ENCODE measurements around the gene FAM25G. TPM values are rescaled to one million over a fixed set of nuclear protein-coding genes. Genes with fewer than 3 reads are reported as not detected.

FAM25G gene
- total RNA-seq, 1 donor from 2014 or later: not detected

DNA sequence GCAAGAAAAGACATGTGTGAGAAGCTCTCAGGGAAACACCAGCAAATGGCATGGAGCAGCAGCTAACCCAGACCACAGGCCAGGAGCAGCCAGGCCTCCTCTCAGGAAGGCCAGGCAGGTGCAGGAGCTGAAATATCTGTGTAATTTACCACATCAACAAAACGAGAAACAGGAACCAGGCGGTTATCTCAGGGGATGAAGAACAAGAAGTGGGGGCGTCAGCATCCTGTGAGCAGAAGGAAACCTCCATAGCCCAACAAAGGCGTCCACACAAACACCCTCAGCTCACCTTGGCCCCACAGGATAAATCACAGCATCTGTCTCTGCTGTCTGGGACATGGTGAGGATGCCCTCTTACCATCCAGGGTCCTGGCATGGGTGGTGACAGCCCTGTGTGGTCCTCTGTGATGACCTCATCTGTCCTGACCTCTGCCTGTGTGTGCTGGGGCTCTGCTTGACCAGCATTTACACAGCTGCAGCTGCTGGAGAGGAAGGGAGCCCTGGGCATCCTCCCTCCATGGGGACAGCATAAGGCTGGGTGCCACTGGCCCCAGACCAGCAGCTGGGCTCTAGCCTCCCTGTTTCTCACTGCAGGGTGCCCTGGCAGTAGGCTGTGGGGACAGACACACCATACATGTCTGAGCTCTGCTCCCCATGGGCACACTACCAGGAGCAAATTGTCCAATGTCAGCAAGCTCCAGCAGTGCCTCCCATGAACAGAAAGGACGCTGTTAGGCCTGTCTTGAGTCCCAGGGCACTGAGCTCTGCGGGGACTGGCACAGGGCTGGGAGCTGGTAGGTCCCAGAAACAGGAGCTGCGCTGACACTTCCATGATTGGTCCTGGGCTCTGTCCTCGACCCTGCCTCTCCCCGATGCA lies 42.2 kb downstream of the FAM25G start:
- no peak for DNase-seq (ENCODE audit: low spot score)

DNA sequence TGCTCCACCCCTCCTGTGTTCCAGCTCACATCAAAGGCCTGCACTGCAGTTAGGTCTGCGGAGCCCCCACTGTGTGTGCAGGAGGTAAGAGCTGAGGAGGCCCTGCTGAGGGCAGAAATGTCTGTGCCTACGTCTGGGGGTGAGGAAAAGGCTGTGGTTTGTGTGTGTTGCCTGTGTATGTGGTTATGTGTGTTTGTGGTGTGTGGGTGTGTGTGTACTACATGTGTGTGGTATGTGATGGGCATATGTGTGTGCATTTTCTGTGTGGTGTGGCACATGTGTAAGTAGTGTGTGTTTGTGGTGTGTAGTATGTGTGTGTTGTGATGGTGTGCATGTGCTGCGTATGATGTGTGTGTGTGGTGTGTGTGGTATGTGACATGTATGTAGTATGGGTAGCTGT lies 43.8 kb downstream of the FAM25G start:
- no peak for DNase-seq (ENCODE audit: low spot score)

DNA sequence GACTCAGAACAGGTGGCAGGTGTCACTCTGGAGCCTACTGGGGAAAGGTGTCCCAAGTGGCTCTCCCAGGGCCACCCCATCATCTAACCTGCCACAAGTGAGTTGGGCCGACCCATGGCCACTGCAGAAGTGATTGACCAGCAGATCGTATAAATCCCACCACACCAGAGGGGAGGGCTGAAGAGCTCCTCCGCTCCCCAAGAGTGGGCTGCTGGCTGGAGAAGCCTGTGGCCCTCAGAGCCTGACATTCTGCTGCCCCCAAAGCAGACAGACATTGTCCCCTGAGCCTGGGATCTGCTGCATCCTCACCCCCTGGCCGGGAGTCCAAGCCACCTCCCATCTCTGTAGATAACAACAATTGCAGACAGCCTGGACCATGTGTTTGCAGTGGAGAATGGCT lies 44.3 kb downstream of the FAM25G start:
- no peak for DNase-seq (ENCODE audit: low spot score)

DNA sequence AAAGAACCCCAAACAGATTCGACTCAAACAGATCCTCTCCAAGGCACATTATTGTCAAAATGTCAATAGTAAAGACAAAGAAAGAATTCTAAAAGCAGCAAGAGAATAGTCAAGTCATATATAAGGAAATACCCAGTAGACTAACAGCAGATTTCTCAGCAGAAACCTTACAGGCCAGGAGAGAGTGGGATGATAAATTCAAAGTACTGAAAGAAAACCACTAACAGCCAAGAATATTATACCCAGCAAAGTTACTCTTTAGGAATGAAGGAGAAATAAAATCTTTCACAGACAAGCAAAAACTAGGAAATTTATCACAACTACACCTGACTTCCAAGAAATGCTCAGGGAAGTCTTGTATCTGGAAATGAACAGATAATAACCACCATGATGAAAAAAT lies 45.8 kb downstream of the FAM25G start:
- DNase-seq (ENCODE audit: low spot score): no peak

DNA sequence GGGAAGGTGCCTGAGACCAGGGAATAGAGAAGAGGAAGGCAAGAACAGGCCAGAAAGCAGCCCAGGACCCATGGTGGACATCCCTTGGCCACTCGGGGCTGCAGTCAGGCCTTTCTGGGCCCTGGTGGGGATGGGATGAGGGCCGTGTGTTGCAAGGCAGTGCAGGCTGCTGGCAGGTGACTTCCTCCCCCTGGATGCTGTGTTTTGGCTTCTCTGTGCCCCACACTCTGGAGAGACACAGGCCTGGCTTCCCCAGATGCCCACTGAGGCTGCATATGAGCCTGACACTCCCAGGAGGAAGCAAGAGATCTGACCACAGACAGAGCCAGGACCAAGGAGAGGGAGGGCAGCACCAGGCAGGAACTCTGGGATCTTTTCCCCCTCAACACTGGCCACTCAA lies 47.5 kb downstream of the FAM25G start:
- no peak for DNase-seq (ENCODE audit: low spot score)

DNA sequence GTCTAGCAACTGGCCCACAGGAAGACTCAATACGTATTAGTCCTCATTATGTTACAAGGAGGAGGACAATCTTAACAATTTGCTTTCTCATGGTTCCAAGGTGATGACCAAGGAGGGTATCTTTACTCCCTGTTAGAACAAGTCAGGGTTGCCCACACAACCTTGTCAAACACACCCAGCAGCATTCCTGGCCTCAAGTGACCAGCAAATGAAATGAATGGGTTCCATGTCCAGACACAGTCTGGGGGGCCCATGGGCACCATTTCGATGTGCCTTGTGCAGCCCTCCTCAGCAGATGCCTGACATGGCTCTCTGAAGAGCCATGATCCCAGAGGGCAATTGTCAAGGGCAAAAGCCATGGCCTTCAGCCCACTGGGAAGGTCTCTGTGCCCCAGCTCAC lies 48.4 kb downstream of the FAM25G start:
- no peak for DNase-seq (ENCODE audit: low spot score)

DNA sequence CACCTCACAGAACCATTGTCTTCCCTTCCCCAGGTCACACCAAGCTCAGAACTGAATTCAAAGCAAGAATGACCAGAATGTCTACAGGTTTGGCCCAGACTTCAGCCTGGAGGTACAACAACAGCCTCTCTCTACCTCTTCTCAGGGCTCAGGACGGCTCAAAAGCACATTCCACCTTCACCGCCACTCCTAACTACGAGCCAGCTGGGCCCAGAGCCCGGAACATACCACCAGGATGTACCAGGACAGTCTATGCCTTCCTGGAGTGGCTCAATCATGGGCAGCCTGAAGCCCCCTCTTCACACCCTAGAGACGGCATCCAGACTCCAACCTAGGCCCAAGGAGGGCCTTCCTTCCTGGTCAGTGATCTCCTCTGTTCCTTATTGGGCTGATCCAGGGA lies 49.1 kb downstream of the FAM25G start:
- no peak for DNase-seq (ENCODE audit: low spot score)

DNA sequence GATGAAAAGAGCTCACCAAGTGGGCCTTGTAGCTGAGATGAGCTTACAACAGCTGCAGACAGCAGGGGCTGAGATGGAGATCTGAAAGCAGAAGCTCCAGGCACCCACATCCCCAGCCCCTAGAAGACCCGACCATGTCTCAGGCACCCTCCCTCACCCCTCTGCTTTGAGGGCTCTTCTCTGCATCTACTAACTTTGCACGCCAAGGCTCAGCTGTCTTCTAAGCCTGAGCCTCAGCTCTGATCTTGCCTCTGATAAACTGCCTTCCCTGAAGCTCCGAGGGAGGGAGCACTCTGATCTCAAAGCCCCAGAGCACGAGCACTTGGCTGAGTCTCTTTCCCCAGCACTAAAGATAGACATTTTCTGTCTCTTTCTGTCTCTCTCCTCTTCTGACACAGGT lies 49.6 kb downstream of the FAM25G start:
- DNase-seq (ENCODE audit: low spot score): no peak

DNA sequence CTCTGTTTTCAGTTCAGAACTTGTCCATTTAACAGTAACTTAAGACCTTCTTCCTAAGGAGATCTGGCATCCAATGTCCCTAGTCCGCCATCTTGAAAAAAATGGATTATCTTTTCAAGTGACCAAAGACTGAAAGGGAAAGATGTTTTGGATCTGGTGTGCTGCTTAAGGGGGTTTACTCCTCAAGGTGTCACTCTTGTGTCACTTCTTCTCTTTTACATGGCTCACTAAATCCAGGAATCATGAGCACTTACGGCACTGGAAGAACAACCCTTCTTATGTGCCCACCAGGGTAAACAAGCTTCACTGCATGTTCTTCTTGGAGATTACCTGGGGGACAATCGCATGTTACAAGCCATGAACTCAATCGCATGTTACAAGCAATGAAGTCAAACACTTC lies 51.3 kb downstream of the FAM25G start:
- DNase-seq (ENCODE audit: low spot score): no peak

DNA sequence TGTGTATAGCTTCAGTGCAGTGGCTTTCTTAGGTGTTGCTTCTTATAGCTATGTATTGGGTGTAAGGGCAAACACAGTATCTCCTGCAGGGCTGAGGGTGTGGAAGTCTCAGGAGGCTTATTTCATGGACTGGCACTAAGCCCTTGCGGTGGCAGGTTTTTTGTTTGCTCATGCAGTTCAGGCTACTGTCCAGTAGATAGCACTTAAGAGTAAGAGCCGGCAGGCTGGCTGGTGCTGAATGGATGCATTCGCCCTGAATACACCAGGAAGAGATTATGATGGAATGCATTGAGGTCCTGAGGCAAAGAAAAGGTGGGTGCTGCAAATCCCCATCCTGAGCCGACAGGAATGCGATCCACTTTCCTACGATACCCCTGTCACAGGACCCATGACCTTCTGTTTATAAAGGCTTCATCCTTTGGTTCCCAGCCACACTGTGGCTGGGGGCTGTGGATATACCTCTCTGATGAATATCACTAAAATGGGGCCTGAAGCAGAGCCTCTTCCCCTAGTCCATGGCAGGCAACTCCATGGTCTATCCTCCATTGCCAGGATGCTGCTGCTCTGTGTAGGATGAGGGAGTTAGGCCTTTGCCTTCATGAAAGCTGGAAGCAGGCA lies 52.5 kb downstream of the FAM25G start:
- peak; percentile 12 for DNase-seq (ENCODE audit: low spot score)

Other genes starting within 250 kb of the FAM25G start
- gene GDF10, start 191.5 kb downstream of the FAM25G start, total RNA-seq (ENCODE audit: insufficient read depth, low replicate concordance): 0.48 TPM
- 1.7 TPM for gene GDF2, start 169.2 kb downstream of the FAM25G start, total RNA-seq (ENCODE audit: insufficient read depth, low replicate concordance)
- gene RBP3, start 143.3 kb downstream of the FAM25G start, total RNA-seq (ENCODE audit: insufficient read depth, low replicate concordance): 2.2 TPM
- gene ZNF488, start 107.4 kb downstream of the FAM25G start, total RNA-seq (ENCODE audit: insufficient read depth, low replicate concordance): 0.96 TPM
- 32.5 TPM for gene ANXA8, start 7.6 kb downstream of the FAM25G start, total RNA-seq (ENCODE audit: insufficient read depth, low replicate concordance)
- gene AGAP9, start 31.9 kb upstream of the FAM25G start, total RNA-seq (ENCODE audit: insufficient read depth, low replicate concordance): 1.4 TPM